Measurements from ENCODE around the gene ANKRD42. TPM values are rescaled to one million over a fixed set of nuclear protein-coding genes. Genes with fewer than 3 reads are reported as not detected.
A peak's percentile ranks its signal among the peaks of the same experiment; 100 is the strongest.

Gene ANKRD42
- total RNA-seq, 6 experiments from 2014 or later = 11.9 to 16.5 (median 13.1) TPM

DNA sequence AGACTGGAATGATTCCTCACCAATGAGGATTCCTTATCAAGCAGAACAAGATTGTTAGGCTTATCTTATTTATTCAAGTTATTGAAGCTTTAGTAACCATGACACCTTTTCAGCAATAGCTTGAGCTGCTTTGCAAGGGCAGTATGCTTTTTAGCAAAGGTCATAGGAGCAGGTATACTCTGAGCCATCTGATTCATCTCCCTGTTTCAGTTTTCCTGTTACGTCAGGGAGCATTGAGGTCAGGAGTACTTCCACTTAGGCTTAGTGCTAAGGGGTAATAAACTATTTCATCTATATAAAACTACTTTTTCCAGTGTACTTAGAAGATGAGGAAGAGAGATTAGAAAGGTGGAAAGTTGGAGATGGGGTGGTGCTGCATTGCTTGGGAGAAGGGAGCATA, 17.7 kb upstream of the ANKRD42 start:
- H3K9me3 Mint-ChIP-seq = no peaks in the 10 kb centered on the region

DNA sequence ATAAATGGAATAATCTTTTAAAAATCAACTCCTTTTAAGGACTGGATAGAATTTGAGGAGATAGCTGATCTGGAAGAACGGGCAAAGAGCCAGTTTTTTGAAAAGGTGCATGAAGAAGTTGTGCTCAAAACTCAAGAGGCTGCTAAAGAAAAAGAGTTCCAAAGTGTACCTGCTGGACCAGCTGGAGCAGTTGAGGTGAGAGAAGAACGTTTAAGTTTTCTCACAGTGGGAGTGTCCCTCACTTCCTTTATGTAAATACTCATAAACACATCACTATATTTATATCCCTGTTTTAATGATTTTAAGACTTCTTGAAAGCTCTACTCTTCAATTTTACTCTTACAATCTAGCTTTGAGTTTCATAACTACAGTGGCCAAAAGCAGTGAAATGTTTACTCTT, 11.7 kb upstream of the ANKRD42 start:
- TF ChIP-seq, protein P1, sequence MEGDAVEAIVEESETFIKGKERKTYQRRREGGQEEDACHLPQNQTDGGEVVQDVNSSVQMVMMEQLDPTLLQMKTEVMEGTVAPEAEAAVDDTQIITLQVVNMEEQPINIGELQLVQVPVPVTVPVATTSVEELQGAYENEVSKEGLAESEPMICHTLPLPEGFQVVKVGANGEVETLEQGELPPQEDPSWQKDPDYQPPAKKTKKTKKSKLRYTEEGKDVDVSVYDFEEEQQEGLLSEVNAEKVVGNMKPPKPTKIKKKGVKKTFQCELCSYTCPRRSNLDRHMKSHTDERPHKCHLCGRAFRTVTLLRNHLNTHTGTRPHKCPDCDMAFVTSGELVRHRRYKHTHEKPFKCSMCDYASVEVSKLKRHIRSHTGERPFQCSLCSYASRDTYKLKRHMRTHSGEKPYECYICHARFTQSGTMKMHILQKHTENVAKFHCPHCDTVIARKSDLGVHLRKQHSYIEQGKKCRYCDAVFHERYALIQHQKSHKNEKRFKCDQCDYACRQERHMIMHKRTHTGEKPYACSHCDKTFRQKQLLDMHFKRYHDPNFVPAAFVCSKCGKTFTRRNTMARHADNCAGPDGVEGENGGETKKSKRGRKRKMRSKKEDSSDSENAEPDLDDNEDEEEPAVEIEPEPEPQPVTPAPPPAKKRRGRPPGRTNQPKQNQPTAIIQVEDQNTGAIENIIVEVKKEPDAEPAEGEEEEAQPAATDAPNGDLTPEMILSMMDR (IDR thresholded peaks at IDR 0.05) = no peak
- no peaks in the 10 kb centered on the region; the same call in 1 of the 2 replicates for H3K27me3 Mint-ChIP-seq (ENCODE audit: insufficient read depth)
- peaks cover 7% of the 10 kb centered on the region; the same call in 1 of the 2 replicates for H3K4me1 Mint-ChIP-seq (ENCODE audit: low read depth)
- no peak overlapping the region for H3K4me3 Mint-ChIP-seq
- H3K9me3 Mint-ChIP-seq = no peaks in the 10 kb centered on the region
- DNase-seq = no peak
- H3K27ac Mint-ChIP-seq = peak overlapping the region; percentile 29; the same call in 1 of the 2 replicates
- peaks cover 25% of the 10 kb centered on the region for H3K36me3 Mint-ChIP-seq (ENCODE audit: low read depth)

More for the DNA sequence above, 17.7 kb upstream of the ANKRD42 start:
- Mint-ChIP-seq H3K4me3 (no peak overlapping the region), H3K27me3 (ENCODE audit: insufficient read depth) (no peaks in the 10 kb centered on the region), H3K4me1 (ENCODE audit: low read depth) (peaks cover 28% of the 10 kb centered on the region), H3K36me3 (ENCODE audit: low read depth) (peaks cover 18% of the 10 kb centered on the region; the same call in 1 of the 2 replicates), H3K27ac (no peak overlapping the region)
- DNase-seq = no peak
- TF ChIP-seq, protein P1 (IDR thresholded peaks at IDR 0.05) = no peak

DNA sequence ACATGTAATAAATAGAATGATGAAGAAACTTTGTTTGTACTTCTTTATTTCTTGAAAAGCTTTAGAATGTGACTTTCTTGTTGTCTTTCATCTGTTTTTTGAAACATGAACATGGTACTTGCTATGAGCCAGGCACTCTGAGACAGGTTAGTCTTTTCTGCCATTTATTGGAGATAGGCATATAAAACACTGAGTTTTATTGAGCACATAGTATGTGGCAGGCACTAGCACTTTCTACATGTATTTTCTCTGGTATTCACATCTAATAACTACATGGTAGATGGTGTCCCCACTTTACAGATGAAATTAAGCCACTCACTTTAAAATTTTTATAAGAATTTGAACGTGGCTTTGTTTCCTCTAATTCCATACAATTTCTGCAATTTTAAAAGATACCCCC, 7.7 kb upstream of the ANKRD42 start:
- Mint-ChIP-seq H3K4me1 (ENCODE audit: low read depth) (peaks cover 7% of the 10 kb centered on the region; the same call in 1 of the 2 replicates), H3K27ac (no peak overlapping the region), H3K27me3 (ENCODE audit: insufficient read depth) (no peaks in the 10 kb centered on the region; the same call in 1 of the 2 replicates), H3K4me3 (no peak overlapping the region), H3K36me3 (ENCODE audit: low read depth) (peaks cover 33% of the 10 kb centered on the region), H3K9me3 (no peaks in the 10 kb centered on the region)
- TF ChIP-seq, protein P1 (IDR thresholded peaks at IDR 0.05) = no peak
- DNase-seq = no peak

DNA sequence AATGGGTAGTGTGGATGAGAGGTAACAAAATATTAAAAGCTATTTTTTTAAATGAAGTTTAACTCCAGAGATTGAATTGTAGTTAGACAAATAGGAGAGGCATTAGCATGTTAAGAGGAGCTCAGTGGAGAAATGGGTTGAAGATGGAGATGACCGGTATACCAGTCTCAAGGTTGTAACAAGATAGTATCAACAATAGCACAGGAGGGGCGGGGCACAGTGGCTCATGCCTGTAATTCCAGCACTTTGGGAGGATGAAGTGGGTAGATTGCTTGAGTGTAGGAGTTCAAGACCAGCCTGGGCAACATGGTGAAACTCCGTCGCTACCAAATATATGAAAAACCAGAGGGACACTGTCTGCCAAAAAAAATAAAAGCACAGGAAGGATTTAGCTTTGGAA, 6.0 kb upstream of the ANKRD42 start:
- H3K4me3 Mint-ChIP-seq = no peak overlapping the region
- H3K27ac Mint-ChIP-seq = peak overlapping the region; percentile 6; the same call in 1 of the 2 replicates
- TF ChIP-seq, protein P1 (IDR thresholded peaks at IDR 0.05) = no peak
- peaks cover 32% of the 10 kb centered on the region for H3K36me3 Mint-ChIP-seq (ENCODE audit: low read depth)
- DNase-seq = no peak
- H3K4me1 Mint-ChIP-seq (ENCODE audit: low read depth) = peaks cover 6% of the 10 kb centered on the region
- H3K9me3 Mint-ChIP-seq = no peaks in the 10 kb centered on the region
- H3K27me3 Mint-ChIP-seq (ENCODE audit: insufficient read depth) = no peaks in the 10 kb centered on the region; the same call in 1 of the 2 replicates

DNA sequence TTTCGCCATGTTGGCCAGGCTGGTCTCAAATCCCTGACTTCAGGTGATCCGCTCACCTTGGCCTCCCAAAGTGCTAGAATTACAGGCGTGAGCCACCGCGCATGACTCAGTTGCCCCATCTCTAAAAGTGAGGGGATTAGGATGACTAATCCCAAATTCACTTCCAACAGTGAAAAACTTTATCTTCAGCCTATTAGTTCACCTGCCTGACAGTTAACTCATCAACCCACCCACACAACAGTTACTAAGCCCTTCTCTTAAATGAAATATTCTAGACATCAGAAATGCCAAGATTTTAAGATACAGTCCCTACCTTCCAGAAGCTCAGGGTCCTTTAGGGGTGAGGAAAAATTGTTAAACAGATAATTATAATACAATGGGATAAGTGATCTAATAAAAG, 2.0 kb upstream of the ANKRD42 start:
- H3K4me1 Mint-ChIP-seq (ENCODE audit: low read depth) = peaks cover 29% of the 10 kb centered on the region
- peaks cover 25% of the 10 kb centered on the region for H3K36me3 Mint-ChIP-seq (ENCODE audit: low read depth)
- no peaks in the 10 kb centered on the region for H3K27me3 Mint-ChIP-seq (ENCODE audit: insufficient read depth)
- peak overlapping the region; percentile 29; the same call in 1 of the 2 replicates for H3K4me3 Mint-ChIP-seq
- TF ChIP-seq, protein P1 (IDR thresholded peaks at IDR 0.05) = no peak
- DNase-seq = no peak
- no peaks in the 10 kb centered on the region for H3K9me3 Mint-ChIP-seq
- H3K27ac Mint-ChIP-seq = peak overlapping the region; percentile 51
